ENCODE data around the gene REEP2. TPM values are rescaled to one million over a fixed set of nuclear protein-coding genes. Genes with fewer than 3 reads are reported as not detected.

Gene REEP2
- polyA plus RNA-seq, 3 donors, result 11.4 to 13.9 (median 12.7) TPM

GRCh38 chr5:138445547-138446271 is 6.9 kb downstream of the REEP2 start:
- DNase-seq, result no peak

GRCh38 chr5:138448070-138448469 is 9.2 kb downstream of the REEP2 start:
- no peak for DNase-seq

DNA sequence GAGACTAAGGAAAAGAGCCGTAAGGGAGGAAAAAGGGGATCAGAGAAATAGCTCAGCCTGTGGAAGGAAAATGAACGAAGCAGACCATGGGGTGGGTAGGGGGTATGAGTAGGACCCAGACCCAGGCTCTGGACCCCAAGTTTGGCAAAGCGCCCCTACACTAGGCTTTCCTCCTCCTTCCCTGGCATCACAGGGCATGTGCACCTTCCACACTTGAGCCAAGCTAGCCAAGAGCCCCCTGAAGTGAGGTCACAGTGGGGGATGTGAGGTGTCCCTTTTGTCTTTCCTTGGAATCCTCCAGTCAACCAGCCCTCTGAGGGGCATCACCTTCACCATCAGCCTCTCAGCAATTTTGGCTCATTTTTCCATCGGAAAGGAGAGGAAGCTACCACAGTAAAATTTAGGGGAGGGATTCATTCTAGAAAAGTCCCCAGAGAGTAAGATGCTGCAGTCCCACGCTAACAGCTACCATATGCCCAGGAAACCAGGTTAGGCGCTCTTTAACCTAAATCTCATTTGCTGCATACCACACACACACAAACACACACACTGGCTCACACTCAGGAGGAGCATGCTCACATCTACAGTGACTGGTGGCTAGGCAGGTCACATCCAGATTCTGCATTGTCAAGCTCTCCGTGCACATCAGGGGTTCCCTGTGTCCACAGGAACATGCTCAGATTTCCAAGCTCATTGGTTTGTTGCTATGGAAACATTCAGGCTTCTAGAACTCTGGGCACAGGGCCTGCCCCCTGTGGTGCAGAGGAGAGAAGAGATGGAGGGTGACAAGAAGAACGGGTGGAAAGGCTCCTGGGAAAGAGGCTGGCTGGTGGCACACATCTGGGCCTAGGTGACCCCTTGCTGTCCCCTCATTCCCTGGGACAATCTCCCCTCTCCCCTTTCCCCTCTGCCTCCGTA is 9.9 kb downstream of the REEP2 start:
- DNase-seq, result no peak

- DNase-seq, result peak; percentile 83
These were observed 10.8 kb downstream of the REEP2 start for GRCh38 chr5:138449501-138450239.

DNA sequence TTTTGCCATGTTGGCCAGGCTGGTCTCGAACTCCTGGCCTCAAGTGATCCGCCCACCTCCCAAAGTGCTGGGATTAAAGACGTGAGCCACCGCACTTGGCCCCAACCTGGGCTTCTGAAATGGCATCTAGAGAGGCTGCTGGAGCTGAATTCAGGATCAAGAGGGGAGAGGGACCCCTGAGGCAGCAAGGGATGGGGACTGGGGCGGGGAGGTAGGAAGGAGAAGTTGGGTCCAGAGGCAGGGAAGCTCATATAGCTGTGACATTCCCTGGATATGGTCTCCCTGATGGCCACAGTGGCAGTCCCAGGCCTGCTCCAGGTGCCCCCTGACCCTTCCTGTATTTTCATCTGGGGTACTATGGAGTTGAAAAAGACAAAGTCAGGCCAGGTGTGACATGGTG is 12.1 kb downstream of the REEP2 start:
- no peak for DNase-seq

DNA sequence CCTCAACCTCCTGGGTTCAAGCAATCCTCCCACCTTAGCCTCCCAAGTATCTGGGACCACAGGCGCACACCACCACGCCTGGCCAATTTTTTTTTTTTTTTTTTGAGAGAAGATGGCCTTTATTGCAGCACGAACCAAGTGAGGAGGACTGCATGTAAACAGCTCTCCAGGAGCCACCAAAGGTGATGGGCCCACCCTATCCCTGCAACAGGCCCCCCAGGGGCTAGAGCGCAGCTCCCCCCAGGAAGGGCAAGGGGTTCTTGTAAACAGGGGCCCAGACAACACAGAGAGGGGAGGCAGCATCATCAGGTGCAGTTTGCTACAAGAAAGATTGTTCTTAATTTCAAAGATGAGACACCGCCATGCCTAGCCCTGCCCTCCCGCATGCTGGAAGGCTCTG is 13.9 kb downstream of the REEP2 start:
- no peak for DNase-seq

- no peak for DNase-seq
These were observed 14.7 kb downstream of the REEP2 start for GRCh38 chr5:138453590-138453989.

DNA sequence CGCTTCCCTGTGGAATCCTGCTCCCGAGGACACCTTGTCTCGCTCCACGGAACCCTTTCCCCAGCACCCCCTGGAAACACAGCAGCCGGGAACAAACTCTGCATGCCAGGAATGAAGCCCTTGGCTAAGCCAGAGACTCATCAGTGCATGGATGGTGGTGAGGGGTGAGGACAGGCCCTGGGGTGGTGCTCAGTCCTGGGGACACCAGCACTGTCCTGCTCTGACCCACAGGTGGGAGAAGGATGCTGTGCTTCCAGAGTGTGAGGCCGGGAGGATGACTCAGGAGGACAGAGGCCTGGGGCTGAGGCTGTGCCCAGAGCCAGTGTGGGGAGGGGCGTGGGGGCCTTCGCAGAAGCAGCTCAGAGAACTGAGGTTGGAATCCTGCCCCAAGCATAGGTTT is 15.3 kb downstream of the REEP2 start:
- no peak for DNase-seq

GRCh38 chr5:138455232-138455930 is 16.5 kb downstream of the REEP2 start:
- DNase-seq, result no peak

- DNase-seq, result no peak
These were observed 18.8 kb downstream of the REEP2 start for GRCh38 chr5:138457531-138458275.

- DNase-seq, result no peak
These were observed 19.5 kb downstream of the REEP2 start for GRCh38 chr5:138458384-138458783.

DNA sequence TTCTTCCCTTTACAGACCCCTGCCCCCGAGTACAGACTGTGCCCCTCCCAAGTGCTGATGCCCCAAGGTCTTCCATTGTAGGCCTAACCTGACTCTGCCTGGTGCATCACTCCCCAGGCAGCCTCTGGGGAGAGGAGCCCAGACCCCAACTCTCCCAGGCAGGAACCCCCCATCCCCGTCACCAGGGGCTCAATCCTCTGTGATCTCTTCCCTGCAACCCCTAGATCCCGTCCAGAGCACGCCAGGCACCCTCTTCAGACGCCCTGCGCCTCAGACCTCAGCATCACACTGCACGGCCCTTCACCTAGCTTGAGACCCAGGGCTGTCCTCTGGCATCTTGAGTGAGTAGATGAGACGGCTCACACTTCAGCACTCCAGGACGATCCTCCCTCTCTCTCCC is 20.0 kb downstream of the REEP2 start:
- no peak for DNase-seq

DNA sequence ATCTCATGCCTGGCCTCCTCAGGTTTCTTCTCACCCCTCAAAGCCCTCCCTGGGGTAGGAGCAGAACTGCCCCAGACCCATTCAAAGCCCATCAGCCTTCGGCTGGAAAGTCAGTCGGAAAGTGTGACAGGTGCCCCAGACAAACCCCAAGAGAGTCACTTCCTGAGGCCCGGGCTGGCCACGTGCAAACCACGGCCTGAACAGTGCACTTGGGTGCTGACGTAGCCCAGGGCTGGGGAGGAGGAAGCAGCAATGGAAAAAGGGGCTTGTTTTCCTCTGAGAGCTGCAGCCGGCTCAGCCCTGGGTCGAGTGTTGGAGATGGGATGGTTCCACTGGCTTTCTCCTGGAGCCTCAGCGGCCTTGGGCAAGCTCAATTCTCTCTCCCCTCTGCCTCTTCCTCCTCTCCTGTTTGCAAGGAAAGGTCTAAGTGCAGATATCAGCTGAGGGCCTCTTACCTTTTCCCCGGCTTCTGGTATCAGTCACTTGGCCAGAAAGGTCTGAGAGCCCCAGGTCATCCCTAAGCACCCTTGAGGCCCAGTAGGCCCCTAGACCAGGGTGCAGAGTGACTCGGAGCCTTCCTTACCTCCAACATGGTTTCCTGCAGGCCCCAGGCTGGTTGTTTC is 20.6 kb downstream of the REEP2 start:
- DNase-seq, result no peak

GRCh38 chr5:138460032-138460693 is 21.3 kb downstream of the REEP2 start:
- no peak for DNase-seq

DNA sequence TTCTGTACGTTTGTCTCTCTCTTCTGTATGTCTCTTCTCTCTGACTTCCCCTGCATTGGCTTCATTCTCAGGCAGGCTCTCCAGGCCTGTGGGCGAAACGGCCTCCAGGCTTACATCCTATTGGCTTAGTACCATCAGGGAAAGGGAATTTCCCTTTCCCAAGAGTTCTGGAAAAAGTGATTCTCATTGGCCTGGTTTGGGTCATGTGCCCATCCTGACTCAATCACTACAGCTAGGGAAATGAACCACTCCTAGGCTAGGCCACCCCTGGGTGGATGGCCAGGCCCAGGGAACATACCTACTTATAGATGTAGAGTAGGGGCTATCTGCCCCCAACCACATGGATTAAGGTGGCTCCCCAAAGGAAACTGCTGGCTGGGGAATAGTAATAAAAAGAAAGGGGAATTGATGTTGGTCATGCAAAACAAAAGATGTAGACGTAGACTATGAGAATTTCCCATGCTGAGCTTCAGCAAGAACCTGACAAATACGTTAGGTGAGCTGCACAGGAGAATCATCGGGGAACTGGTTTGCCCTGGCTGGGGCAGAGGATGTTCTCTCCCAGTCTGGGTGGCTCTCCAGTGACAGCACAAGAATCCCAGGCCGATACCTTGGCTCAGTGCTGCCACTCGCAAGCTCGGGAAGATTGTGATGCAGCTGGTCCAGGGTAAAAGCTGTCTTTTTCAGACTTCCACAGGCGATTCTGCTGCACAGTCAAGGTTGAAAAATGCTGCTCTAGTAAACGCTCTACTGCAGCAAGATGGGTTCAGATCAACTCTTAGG is 22.7 kb downstream of the REEP2 start:
- no peak for DNase-seq

DNA sequence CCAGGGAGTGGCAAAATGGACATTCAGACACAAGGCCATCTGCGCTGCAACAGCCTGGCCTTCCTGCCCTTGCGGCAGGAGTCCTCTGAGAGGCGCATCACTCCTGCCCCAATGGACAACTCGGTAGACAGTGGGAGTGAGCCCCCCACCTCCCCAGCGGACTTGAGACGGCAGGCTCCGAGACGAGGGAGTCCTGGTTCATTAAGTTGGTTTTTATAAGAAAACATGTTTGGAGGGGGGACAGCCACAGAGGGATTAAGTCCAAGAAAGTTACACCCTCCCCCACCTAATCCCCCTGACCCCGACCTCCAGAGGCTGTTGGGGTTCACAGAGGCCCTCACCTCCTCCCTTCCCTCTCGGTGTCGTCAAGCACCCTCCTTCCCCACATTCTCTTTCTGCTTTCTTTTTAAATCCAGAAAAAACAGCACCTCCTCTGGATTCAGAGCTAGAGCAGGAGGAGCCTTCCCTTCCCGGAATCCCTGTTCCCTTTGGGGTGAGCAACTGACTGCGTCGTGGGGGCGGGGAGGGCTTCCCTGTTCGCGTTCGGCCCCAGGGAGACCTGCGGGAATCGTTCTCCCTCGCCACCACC is 24.7 kb downstream of the REEP2 start:
- DNase-seq, result no peak

DNA sequence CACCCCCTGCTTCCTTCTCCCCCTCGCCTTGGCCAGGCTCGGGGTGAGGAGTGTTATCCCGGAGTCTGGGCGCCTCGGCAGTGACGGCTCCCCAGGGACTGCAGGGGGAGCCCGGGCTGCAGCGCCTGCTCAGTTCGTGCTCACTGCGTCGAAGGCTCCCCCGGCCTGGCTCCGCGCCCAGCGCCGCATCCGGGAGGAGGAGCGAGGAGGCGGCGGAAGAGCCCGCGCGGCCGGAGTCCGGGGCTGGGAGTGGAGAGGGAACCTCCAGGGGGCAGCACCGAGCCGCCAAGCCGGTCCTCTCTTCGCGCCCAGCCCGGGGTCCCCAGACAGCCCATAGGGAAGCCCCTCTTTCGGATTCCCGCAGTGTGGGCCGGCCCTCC is 25.1 kb downstream of the REEP2 start:
- DNase-seq, result peak; percentile 96

GRCh38 chr5:138464388-138465260 is 25.8 kb downstream of the REEP2 start:
- peak; percentile 99 for DNase-seq
